T-helper 2 cell treated with Interferon-gamma antibody and Interleukin-4, amounts not matched to agents 5 μg/mL and 100 μg/mL, for 36 hours (primary cell): ENCODE measurements around the gene CLPX.
"Not testable (repeated sequence)": the region's sequence is repeated elsewhere in the genome, so short reads cannot be mapped to it uniquely, and the experiment has no call there.

Experiments used
- DNase-seq: peaks from one replicate; pipeline ENCODE4 v3.0.0; 2021; ENCODE audit warnings: low spot score
- H3K27ac Mint-ChIP-seq: one replicate; pipeline ENCODE4 v1.8.0; 2021; ENCODE audit warnings: mild to moderate bottlenecking, mixed read lengths
- H3K27me3 Mint-ChIP-seq: one replicate; pipeline ENCODE4 v1.8.0; 2021; ENCODE audit warnings: low read depth, mixed read lengths
- H3K36me3 Mint-ChIP-seq: one replicate; pipeline ENCODE4 v1.8.0; 2021; ENCODE audit warnings: low read depth, mixed read lengths
- H3K4me1 Mint-ChIP-seq: one replicate; pipeline ENCODE4 v1.8.0; 2021; ENCODE audit warnings: low read depth, mixed read lengths
- H3K4me3 Mint-ChIP-seq: one replicate; pipeline ENCODE4 v1.8.0; 2022; ENCODE audit warnings: mild to moderate bottlenecking, moderate library complexity, mixed read lengths
- H3K9me3 Mint-ChIP-seq: one replicate; pipeline ENCODE4 v1.8.0; 2021; ENCODE audit warnings: mixed read lengths

The CLPX gene

GRCh38 chr15:65195548-65195923, 10.4 kb upstream of the CLPX start:
- no peak for DNase-seq
- Mint-ChIP-seq H3K4me3 (no peak overlapping the region), H3K9me3 (no peaks in the 10 kb centered on the region), H3K36me3 (no peaks in the 10 kb centered on the region), H3K27ac (no peak overlapping the region), H3K27me3 (peaks cover 9% of the 10 kb centered on the region), H3K4me1 (no peaks in the 10 kb centered on the region)

DNA sequence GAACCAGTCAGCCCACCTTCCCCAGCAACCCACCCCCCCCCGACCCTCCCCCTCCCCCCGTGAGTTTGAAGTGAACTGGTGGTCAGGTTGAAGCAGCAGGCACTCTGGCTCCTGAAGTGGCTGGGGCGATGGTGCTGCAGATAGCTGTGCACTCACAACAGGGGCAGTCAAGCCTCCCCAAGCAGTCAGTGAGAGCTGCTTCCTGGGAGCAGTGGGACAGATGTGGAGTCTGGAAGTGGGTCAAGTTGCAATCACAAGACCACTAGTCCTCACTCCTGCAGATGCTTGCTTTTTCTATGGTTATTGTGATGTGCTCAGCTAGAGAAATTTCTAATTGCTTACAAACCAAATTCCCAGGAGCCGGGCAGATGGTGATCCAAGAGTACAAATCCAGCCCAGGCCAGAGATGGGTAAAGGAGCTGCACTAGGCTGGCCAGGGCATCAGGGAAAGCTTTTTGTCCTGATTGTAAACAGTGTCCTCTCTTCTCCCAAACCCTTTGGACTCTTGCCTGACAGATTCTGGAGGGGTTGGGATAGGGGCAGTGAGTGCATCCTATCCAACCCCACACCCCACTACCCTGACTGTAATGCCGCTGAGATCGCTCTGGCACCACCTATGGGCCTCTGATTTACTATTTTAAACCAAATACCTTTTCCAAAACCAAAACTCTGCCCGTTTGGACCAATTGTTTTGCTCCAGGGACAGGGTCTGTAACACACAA, 9.8 kb upstream of the CLPX start:
- H3K4me3 Mint-ChIP-seq, result no peak overlapping the region
- peaks cover 5% of the 10 kb centered on the region for H3K27me3 Mint-ChIP-seq
- no peak overlapping the region for H3K27ac Mint-ChIP-seq
- H3K4me1 Mint-ChIP-seq, result no peaks in the 10 kb centered on the region
- H3K36me3 Mint-ChIP-seq, result no peaks in the 10 kb centered on the region
- DNase-seq, result no peak
- H3K9me3 Mint-ChIP-seq, result no peaks in the 10 kb centered on the region

- Mint-ChIP-seq H3K9me3 (no peaks in the 10 kb centered on the region), H3K27ac (no peak overlapping the region), H3K36me3 (no peaks in the 10 kb centered on the region), H3K4me3 (no peak overlapping the region), H3K4me1 (no peaks in the 10 kb centered on the region), H3K27me3 (no peaks in the 10 kb centered on the region)
- DNase-seq, result no peak
These were observed 6.9 kb upstream of the CLPX start for GRCh38 chr15:65192016-65192415.

DNA sequence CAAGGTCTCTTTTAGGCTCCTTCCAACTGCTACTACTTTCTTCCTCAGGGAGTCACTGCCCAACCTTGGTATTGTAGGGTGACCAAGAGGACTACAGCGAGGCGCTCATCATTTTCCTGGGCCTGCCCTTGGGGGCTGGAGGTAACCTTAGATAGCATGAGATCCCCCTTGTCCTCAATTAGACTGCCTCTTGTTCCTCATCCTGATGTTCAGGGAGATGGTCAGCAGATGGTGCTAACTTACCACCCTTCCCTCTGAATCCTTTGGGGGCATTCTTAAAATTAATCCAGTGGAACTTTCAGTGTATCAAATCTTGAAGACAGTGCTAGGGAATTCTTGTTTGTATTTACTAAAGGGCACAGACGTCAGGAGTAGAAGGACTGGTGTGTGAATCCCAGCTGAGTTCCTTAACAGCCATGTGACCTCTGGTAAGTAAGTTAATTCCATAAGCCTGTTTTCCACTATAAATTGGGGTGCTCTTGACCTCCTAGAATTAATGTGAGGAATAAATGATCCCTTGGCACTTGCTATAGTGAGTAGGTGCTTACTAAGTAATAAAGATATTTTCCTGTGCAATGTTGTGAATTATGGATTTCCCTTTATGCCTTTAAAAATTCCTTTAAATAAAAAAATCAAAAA, 4.1 kb upstream of the CLPX start:
- Mint-ChIP-seq H3K9me3 (no peaks in the 10 kb centered on the region), H3K4me1 (peaks cover 6% of the 10 kb centered on the region), H3K27ac (no peak overlapping the region), H3K4me3 (no peak overlapping the region), H3K36me3 (peaks cover 1% of the 10 kb centered on the region), H3K27me3 (no peaks in the 10 kb centered on the region)
- no peak for DNase-seq

DNA sequence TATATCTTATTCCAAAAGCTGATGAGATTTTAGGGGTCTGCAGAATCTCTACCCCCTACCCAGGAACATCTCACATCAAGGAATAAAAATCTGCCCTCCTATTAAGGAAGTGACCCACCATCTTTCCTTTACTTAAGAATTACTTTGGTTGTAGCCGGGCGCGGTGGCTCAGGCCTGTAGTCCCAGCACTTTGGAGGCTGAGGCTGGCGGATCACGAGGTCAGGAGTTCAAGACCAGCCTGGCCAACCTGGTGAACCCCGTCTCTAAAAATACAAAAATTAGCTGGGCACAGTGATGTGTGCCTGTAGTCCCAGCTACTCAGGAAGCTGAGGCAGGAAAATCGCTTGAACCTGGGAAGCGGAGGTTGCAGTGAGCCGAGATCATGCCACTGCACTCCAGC, 3.3 kb upstream of the CLPX start:
- H3K27ac Mint-ChIP-seq, H3K9me3 Mint-ChIP-seq, H3K4me3 Mint-ChIP-seq, DNase-seq, H3K36me3 Mint-ChIP-seq, H3K27me3 Mint-ChIP-seq: not testable (repeated sequence)
- H3K4me1 Mint-ChIP-seq, result peaks cover 10% of the 10 kb centered on the region

- Mint-ChIP-seq H3K27ac (peak overlapping the region; percentile 88), H3K4me3 (peak overlapping the region; percentile 96), H3K4me1 (peaks cover 25% of the 10 kb centered on the region), H3K9me3 (no peaks in the 10 kb centered on the region), H3K36me3 (peaks cover 17% of the 10 kb centered on the region), H3K27me3 (no peaks in the 10 kb centered on the region)
- DNase-seq, result peak; percentile 46
These were observed 756 bp downstream of the CLPX start for GRCh38 chr15:65184305-65184867.

DNA sequence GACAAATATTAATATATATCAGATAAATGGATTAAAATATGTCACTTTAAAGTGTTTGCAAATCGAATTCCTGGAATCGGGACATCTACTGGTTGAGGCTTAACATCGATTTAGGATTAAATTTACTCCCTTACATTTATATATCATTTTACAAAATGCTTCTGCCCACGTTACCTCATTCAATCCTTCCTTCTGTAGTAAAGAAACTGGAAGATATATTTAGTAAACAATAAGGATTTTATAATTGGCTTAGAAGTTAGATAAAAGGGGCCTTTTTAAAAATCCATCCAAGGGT, 1.3 kb downstream of the CLPX start:
- H3K4me3 Mint-ChIP-seq, result peak overlapping the region; percentile 96
- no peaks in the 10 kb centered on the region for H3K9me3 Mint-ChIP-seq
- peaks cover 21% of the 10 kb centered on the region for H3K36me3 Mint-ChIP-seq
- H3K4me1 Mint-ChIP-seq, result peaks cover 25% of the 10 kb centered on the region
- H3K27me3 Mint-ChIP-seq, result no peaks in the 10 kb centered on the region
- peak overlapping the region; percentile 88 for H3K27ac Mint-ChIP-seq
- no peak for DNase-seq

GRCh38 chr15:65182538-65182937, 2.6 kb downstream of the CLPX start:
- H3K27ac Mint-ChIP-seq, result peak overlapping the region; percentile 26
- DNase-seq, result no peak
- H3K4me3 Mint-ChIP-seq, result peak overlapping the region; percentile 96
- no peaks in the 10 kb centered on the region for H3K9me3 Mint-ChIP-seq
- no peaks in the 10 kb centered on the region for H3K27me3 Mint-ChIP-seq
- H3K36me3 Mint-ChIP-seq, result peaks cover 25% of the 10 kb centered on the region
- H3K4me1 Mint-ChIP-seq, result peaks cover 25% of the 10 kb centered on the region

- Mint-ChIP-seq H3K4me3 (peak overlapping the region; percentile 41), H3K36me3 (peaks cover 29% of the 10 kb centered on the region), H3K4me1 (peaks cover 25% of the 10 kb centered on the region)
- not testable (repeated sequence) for H3K27me3 Mint-ChIP-seq, H3K27ac Mint-ChIP-seq, H3K9me3 Mint-ChIP-seq, DNase-seq
These were observed 3.4 kb downstream of the CLPX start for GRCh38 chr15:65181582-65182353.

- Mint-ChIP-seq H3K27ac (no peak overlapping the region), H3K9me3 (no peaks in the 10 kb centered on the region), H3K27me3 (no peaks in the 10 kb centered on the region), H3K4me1 (peaks cover 20% of the 10 kb centered on the region), H3K36me3 (peaks cover 34% of the 10 kb centered on the region), H3K4me3 (no peak overlapping the region)
- no peak for DNase-seq
These were observed 5.0 kb downstream of the CLPX start for GRCh38 chr15:65180167-65180566.

DNA sequence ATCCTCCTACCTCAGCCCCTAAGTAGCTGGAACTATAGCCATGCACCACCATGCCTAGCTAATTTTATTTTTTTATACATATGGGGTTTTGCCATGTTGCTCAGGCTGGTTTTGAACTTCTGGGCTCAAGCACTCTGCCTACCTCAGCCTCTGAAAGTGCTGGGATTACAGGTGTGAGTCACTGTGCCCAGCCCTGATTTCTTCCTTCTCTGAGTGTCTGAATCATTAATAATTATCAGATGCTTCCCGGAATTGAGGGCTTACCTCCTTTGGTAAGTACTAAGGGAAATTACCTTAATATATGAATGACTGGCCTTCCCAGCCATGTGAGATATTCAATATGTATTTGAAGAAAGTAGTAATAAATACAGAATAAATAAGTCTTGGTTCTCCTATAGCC, 7.2 kb downstream of the CLPX start:
- Mint-ChIP-seq H3K9me3 (no peaks in the 10 kb centered on the region), H3K27ac (no peak overlapping the region), H3K27me3 (no peaks in the 10 kb centered on the region)

DNA sequence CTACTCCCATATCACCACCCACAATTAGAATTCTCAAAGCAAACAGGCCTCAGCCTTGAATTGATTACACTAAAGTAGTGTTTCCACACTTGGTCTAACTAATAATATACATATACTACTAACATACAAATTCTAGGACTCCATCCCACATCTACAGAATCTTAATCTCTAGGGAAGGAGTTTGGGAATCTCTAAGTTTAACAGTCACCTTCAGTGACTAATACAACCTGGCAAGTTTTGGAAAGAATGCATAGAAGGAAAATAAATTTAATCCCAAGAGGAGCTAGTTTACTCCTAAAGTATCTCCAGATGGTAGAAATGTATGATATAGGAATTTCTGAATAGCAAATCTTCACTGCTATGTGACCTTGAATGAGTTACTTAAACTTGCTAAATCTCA, 9.1 kb downstream of the CLPX start:
- H3K4me3 Mint-ChIP-seq, result no peak overlapping the region
- H3K27ac Mint-ChIP-seq, result no peak overlapping the region
- H3K36me3 Mint-ChIP-seq, result peaks cover 44% of the 10 kb centered on the region
- no peaks in the 10 kb centered on the region for H3K27me3 Mint-ChIP-seq
- H3K9me3 Mint-ChIP-seq, result no peaks in the 10 kb centered on the region
- H3K4me1 Mint-ChIP-seq, result peaks cover 5% of the 10 kb centered on the region
- DNase-seq, result no peak

More for the DNA sequence above, 7.2 kb downstream of the CLPX start:
- Mint-ChIP-seq H3K36me3 (peaks cover 32% of the 10 kb centered on the region), H3K4me3 (no peak overlapping the region), H3K4me1 (peaks cover 12% of the 10 kb centered on the region)
- no peak for DNase-seq

DNA sequence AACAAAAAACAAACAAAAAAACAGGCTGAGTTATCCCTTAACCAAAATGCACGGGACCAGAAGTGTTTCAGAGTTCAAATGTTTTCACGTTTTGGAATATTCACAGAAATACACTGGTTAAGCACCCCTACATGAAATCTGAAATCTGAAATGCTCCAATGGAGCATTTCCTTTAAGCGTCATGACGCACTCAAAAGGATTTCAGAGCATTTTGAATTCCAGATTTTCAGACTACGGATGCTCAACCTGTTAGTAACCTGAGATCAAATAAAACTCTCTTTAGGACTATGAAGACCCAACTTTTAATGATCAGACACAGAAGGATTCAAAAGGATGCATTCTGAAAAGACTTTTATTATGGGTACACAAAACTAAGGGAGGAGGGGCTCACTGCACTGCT, 9.6 kb downstream of the CLPX start:
- peaks cover 44% of the 10 kb centered on the region for H3K36me3 Mint-ChIP-seq
- H3K27me3 Mint-ChIP-seq, result no peaks in the 10 kb centered on the region

DNA sequence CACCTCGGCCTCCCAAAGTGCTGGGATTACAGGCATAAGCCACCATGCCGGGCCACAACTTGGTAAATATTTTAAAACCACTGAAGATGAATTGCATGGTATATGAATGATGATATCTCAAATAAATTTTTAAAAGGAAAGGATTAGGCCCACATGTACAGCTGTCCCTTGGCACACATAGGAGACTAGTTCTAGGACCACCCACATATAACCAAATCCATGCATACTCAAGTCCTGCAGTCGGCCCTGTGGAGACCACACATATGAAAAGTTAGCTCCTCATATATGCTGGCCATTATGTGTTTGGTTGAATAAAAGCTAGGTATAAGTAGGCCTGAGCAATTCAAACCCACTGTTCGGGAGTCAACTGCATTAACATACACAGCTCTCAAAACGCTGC, 10.6 kb downstream of the CLPX start:
- no peak for DNase-seq
- no peak overlapping the region for H3K27ac Mint-ChIP-seq
- H3K4me1 Mint-ChIP-seq, result no peaks in the 10 kb centered on the region
- no peaks in the 10 kb centered on the region for H3K27me3 Mint-ChIP-seq
- H3K36me3 Mint-ChIP-seq, result peaks cover 40% of the 10 kb centered on the region
- H3K4me3 Mint-ChIP-seq, result no peak overlapping the region
- H3K9me3 Mint-ChIP-seq, result no peaks in the 10 kb centered on the region

More for the DNA sequence above, 9.6 kb downstream of the CLPX start:
- Mint-ChIP-seq H3K4me1 (peaks cover 5% of the 10 kb centered on the region), H3K4me3 (no peak overlapping the region), H3K9me3 (no peaks in the 10 kb centered on the region), H3K27ac (no peak overlapping the region)
- DNase-seq, result no peak
